Memory B cell (primary cell): ENCODE measurements around the gene SCYGR4.
"Not testable (repeated sequence)": the region's sequence is repeated elsewhere in the genome, so short reads cannot be mapped to it uniquely, and the experiment has no call there.

Source experiments
- ATAC-seq: fragments of 150-1000 bp; cut with Tn5 transposase; 2 replicates; pipeline ENCODE4 v1.10.0; 2021; ENCODE audit warnings: low read depth, mild to moderate bottlenecking, moderate library complexity
- DNase-seq, 2 donors: peaks; one replicate each; pipeline ENCODE4 v3.0.0; 2022; ENCODE audit warnings: low spot score in 2 of 2
- H3K27ac Mint-ChIP-seq: one replicate; pipeline ENCODE4 v1.8.0; 2022; ENCODE audit warnings: mild to moderate bottlenecking, moderate library complexity, mixed read lengths
- H3K27me3 Mint-ChIP-seq: one replicate; pipeline ENCODE4 v1.8.0; 2022; ENCODE audit warnings: mixed read lengths
- H3K36me3 Mint-ChIP-seq: one replicate; pipeline ENCODE4 v1.8.0; 2022; ENCODE audit warnings: mild to moderate bottlenecking, mixed read lengths
- H3K4me1 Mint-ChIP-seq: one replicate; pipeline ENCODE4 v1.8.0; 2022; ENCODE audit warnings: mixed read lengths
- H3K4me3 Mint-ChIP-seq: one replicate; pipeline ENCODE4 v1.8.0; 2022; ENCODE audit warnings: mild to moderate bottlenecking, moderate library complexity, mixed read lengths
- H3K9me3 Mint-ChIP-seq: one replicate; pipeline ENCODE4 v1.8.0; 2022; ENCODE audit warnings: mixed read lengths

SCYGR4 gene

DNA sequence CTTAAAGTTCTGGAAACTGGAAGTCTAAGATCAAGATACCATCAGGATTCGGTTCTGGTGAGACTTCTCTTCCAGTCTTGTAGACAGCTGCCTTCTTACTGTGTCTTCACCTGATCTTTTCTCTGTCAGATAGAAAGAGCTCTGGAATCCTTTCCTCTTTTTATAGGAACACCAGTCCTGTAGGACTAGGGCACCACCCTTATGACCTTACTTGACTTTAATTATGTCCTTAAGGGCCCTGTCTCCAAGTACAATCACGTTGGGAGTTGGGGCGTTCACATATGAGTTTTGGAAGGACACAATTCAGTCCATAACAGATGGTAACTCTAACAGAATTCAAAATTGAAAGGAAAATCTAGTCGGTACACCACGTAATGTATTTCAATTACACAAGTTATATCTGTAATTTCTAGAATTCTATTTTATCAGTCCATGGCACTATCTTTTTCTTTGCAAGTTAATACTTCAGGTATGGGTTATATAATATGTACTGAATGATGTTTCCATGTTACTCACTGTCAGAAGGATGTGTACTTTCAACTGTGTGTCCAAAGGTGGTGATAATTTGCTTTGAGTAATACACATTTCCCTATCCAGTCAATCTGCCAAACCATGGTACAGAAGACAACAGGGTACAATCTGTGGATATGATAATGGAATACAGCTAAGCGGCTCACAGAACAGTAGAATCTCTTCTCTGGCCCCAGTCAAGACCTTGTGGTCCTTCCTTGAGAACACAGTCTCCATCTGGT lies 48.1 kb downstream of the SCYGR4 start:
- no peaks in the 10 kb centered on the region for H3K9me3 Mint-ChIP-seq
- no peak overlapping the region for H3K27ac Mint-ChIP-seq
- H3K27me3 Mint-ChIP-seq, result peaks cover 4% of the 10 kb centered on the region

GRCh38 chr2:227666631-227667170 lies 49.4 kb downstream of the SCYGR4 start, which contains the start of gene SCYGR5:
TSS of gene SCYGR5 (plus strand) at chr2:227666804. CDS start at chr2:227666804, 0 bp downstream.
- H3K27me3 Mint-ChIP-seq, H3K4me1 Mint-ChIP-seq, H3K9me3 Mint-ChIP-seq, H3K4me3 Mint-ChIP-seq, H3K27ac Mint-ChIP-seq, DNase-seq, H3K36me3 Mint-ChIP-seq, ATAC-seq: not testable (repeated sequence)

More for the DNA sequence above, 48.1 kb downstream of the SCYGR4 start:
- DNase-seq (no peak), ATAC-seq (no peak)
- Mint-ChIP-seq H3K4me3 (no peak overlapping the region), H3K36me3 (no peaks in the 10 kb centered on the region), H3K4me1 (no peaks in the 10 kb centered on the region)
